T-helper 1 cell treated with Interleukin-12 subunit alpha and Interleukin-12 subunit beta and Interleukin-4 antibody, amounts not matched to agents 30 ng/mL and 1 ng/mL, for 36 hours (primary cell): Measurements from ENCODE around the gene SHCBP1. TPM values are rescaled to one million over a fixed set of nuclear protein-coding genes. Genes with fewer than 3 reads are reported as not detected.

ENCODE experiments used
- intact Hi-C: fragments of 100-400 bp; cut with micrococcal nuclease; formaldehyde crosslinking; loops from one replicate; pipeline ENCODE4 v1.15.1; 2024
- total RNA-seq: library from RNA; stranded (reverse); gene quantifications from 2 replicates; pipeline ENCODE4 v1.2.3, GENCODE V29; 2022

SHCBP1 gene
- total RNA-seq, 1 donor from 2014 or later, result 38.4 TPM

DNA sequence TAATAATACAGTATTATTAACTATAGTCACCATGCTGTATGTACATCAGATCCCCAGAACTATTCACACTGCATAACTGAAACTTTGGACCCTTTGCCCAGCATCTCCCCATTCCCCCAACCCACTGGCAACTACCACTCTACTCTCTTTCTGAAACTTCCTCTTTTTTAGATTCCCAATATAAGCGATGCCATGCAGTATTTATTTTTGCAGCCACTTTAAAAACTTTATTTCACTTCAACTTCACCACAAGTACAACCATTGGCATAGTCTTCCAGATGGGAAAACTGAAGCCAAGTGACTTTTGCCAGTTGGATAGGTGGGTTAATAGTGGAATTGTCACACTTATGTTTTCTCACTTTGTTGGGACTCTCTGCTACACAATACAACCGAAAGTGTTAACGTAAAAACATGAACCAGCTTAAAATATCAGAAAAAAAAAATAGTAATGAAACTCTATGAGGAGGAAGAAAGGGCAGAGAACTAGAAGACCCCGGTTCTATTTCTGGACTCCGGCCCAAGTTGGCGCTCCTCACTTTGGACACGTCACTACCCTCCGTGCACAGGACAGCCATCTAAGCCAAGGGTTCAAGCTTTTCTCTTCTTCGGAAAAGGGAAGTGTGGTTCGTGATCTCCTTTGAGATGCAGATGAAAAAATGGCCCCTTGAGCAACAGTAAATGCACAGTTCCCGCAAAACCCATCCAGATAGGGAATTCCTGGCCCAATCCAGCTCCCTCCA is 743 bp downstream of the SHCBP1 start:
- intact Hi-C loops, result loop anchor here (1.0 to 5.0 kb wide), 8 partner anchors 8 to 1987 kb away; partner anchors contain the start of genes C16orf87, GPT2, ITFG1 and NETO2

DNA sequence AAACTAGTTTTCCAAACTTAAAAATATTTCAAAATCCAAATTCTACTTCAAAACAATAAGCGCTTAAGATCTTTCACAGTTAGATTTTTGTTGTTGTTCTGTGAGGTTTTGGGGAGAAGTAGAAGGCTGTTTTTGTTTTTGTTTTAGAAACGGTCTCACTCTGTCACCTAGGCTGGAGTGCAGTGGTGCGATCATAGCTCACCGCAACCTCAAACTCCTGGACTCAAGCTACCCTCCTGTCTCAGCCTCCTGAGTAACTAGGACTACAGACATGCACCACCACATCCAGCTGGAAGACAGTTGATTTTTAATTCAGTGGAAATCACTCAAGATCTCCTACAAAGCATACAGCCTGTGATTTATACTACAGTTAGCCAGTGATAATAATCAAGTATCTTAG is 2.7 kb downstream of the SHCBP1 start:
- intact Hi-C loops, result no loop called here

DNA sequence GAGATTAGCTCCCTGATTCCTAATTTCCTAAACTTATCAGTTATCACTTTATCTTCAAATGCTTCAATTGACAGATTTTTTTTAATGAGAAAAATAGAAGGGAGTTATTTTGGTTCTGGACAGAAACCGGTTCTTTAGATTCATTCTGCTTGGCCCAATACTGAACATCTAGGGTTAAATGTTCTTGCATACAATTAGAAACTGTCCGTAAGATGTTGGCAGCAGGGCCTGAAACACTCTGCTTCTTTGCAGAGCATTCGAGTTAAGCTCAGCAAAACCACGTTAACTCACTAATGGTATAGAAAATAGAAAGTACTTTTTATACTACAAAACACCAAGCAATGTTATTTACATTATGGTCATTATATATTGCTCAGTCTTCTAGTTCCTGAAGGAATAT is 7.2 kb downstream of the SHCBP1 start:
- intact Hi-C loops, result no loop called here

DNA sequence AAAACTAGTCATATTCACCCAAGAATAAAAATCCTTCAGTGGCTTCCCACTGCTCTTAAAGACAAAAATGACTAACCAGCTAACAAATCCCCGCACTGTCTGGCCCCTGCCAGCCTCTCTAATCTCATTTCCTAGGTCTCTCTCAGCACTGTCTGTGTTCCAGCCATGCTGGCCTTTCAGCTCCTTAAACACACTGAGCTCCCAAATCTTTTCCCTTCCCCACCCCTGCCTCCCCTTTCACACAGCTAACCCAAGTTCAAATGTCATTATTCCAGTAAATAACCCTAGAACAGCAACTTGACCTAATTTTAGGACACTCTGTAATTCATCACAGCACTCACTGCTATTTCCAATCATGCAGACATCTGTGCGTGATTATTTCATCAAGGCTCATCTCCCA is 7.8 kb downstream of the SHCBP1 start:
- intact Hi-C loops, result no loop called here

DNA sequence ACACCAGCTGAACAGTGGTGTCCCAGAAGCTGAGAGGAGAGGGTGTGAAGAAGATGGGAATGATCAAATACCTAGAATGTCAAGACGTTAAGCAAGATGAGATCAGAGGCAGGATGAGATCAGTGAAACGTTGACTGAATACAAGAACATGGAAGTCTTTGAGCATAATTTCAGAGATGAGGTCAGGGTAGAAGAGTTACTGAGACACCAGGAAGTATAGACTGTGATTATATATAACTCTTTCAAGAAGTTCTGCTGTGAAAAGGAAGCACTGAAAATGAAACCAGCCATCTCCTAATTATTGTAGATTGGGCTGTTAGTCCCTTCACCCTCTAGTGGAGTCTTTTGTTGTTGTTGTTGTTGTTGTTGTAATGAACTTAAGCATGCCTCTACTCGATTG is 9.1 kb downstream of the SHCBP1 start:
- intact Hi-C loops, result loop anchor here (1.0 kb wide), 1 partner anchor 9 kb away; the partner anchor contains the start of gene SHCBP1

DNA sequence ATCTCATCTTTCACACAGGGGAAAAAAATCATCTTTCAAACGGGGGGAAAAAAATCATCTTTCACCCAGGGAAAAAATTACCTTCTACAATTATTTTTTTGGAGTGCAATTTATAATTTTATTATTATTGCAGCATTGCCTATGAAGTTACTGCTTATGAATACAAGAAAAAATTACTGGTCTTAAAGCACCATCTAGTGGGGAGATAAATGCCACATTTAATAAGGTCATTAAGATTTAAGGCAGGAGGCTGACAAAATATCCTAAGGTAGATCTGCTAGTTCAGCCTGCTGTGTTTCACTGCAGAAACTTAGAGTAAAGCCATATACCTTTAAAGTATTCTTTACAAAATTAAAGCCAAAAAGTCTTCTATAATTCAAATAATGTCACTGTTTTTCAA is 13.7 kb downstream of the SHCBP1 start:
- intact Hi-C loops, result no loop called here

DNA sequence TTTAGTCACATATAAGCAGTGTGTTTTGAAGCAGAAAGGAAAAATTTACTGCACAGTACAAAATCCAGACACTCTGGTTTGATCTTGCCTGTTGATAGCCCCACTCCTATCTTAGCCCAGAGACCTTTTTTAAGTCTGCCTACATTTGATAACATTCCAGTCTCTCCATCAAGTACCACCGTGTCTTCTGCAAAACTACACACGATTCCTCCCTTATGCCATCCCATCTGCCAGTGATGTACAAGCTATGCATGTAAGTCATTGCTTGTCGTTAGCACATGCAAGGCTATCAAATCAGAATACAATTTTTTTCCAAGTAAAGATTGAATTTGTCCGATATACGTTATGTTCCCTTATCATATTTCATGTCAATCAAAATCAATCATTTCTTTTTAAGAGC is 14.9 kb downstream of the SHCBP1 start:
- intact Hi-C loops, result no loop called here

DNA sequence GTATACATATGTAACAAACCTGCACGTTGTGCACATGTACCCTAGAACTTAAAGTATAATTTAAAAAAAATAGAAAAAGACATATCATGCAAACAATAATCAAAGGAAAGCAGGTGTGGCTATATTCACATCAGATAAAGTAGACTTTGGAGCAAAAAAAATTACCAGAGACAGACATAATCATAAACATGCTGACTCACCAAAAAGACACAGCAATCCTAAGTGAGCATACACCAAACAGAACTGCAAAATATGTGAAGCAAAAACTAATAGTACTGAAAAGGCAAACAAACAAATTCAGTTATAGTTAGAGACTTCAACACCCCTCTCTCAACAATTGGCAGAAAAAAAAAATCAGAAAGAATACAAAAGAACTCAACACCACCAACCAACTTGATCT is 29.9 kb downstream of the SHCBP1 start:
- intact Hi-C loops, result no loop called here

DNA sequence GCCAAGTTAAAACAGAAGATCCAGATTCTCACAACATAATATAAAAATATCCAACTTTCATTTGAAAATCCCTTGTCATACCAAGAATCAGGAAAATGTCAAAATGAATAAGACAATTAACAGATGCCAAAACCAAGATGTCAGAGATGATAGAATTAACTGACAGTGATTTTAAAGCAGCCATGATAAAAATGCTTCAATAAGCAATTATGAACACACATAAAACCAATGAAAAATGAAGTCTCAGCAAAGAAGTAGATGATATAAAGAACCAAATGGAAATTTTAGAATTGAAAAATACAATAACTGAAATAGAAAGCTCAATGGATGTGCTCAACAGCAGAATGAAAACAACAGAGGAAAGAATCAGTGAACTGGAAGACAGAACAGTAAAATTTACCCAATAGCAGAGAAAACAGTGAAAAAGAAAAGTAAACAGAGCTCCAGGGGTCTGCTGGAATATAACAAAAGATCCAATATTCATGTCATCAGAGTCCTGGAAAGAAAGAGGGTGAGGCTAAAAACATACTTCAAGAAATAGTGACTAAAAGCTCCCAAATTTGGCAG is 35.1 kb downstream of the SHCBP1 start:
- intact Hi-C loops, result no loop called here

DNA sequence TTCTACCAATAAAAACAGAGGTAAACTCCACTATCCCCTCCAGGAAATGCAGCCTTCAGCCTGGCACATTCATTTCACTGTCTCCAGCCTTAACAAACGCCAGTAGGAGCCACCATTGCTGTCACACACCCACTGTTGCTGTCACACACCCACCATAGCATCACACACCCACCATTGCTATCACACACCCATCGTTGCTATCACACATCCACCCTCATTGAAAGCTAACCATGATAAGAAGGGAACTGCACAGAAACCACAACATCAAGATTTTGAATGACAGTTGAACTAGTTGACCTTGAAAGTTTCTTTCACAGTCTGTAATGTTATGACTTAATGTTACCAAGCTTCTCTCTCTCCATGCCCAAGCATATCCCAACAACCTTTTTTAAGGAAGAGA is 38.1 kb downstream of the SHCBP1 start:
- intact Hi-C loops, result no loop called here

DNA sequence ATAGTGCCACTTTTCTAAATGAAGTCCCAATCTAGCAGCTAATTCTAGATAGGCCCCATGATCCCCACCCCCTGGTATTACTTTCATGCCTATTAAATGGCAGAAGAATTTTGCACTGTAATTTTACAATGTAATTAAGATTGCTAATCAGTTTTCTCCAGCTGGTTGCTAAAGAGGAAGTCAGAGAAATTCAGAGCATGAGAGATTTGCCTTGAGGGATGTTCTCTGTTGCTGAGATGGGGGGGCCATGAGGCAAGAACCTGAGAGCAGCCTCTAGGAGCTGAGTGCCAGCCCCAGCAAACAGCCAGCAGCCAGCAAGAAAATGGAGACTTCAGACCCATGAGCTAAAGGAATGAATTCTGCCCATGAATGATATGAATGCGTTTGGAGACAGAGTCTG is 38.9 kb downstream of the SHCBP1 start:
- intact Hi-C loops, result no loop called here

DNA sequence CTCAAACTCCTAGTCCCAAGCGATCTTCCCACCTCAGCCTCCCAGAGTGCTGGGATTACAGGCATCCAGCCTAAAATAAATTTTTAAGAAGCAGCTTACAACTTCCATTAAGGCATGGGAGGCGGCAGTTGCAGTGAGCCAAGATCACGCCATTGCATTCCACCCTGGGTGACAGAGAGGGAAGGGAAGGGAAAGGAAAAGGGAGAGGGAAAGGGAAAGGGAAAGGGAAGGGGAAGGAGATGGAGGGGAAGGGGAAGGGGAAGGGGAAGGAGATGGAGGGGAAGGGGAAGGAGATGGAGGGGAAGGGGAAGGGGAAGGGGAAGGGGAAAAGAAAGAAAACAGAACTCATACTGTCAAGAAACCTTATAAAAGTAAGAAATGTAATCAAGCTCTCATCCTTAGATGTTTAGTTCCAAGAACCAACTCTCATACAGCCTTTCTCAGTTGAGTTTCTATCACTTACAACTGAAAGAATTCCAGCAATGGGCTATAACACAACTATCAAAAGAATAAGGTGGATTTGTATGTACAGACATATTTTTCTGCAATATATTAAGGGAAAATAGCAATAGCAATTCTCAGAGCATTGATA is 43.1 kb downstream of the SHCBP1 start:
- intact Hi-C loops, result no loop called here

DNA sequence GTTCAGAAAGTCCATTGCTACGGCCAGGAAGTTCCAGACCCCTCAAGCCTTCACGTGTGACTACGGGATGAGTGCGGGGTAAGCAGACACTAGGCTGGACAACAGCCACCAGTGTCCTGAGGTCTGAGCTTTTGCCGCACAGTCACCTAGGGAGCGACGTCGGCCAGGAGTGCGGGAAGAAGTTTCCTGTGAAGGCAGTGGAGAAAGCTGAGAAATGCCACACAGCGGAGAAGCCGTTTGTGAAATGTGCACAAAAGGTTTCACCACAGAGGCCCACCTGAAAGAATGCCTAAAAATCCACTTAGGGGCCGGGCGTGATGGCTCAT is 47.4 kb downstream of the SHCBP1 start:
- intact Hi-C loops, result no loop called here

DNA sequence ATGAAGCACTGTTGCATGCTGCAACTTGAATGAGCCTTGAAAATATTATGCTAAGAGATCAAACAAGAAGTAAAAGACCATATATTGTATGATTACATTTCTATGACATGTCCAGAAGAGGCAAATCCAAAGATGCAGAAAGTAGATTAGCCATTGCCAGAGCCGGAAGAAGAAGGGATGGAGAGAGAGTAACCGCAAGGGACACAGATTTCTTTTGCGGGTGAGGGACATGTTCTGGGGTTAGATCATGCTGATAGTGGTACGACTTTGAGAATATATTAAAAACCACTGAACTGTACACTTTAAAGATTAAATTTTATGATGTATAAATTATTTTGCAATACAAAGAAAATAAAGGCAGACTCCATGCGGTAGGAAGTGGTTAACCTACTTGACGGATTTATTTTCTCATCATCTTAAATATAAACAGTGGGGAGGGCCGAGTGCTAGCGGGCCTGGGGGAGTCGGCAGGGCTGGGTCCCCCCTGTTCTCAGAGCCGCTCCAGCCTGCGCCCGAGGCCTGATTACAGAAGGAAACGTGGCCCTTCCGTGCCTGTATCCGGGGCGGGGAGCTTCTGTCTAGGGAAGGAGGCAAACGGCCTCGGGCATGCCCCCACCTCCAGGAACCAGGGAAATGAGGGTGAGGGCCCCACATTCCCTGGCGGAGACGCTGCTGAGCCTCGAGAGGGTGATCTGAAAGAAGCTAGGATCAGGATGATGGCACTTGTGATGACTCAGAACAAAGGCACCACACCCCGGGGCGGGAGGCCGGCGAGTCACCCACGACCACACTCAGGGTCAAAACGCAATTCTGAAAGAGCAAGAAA is 48.0 kb downstream of the SHCBP1 start:
- intact Hi-C loops, result no loop called here

DNA sequence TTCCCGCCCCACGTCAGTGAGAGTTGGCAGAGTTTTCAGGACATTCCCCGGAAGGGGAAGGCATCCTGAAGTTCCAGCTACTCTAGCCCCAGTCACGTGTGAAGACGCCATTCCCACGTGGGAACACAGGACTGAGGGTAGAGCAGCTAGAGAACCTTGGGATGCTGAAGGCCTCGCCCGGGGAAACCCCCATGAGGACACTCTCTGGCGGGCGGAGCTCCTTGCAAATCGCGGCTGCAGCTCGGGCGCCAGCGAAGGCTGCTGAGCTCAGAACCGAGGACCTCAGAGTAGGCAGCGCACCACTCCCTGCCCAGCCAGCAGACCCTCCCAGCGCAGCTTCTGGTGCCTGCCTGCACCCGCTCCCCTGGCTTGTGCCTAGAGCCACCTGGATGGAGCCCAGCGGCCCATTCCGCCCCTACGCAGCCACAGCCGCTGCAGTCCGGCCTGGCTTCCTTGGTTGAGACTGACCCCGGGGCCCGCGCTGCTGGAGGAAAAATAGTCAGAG is 51.9 kb downstream of the SHCBP1 start:
- intact Hi-C loops, result no loop called here

DNA sequence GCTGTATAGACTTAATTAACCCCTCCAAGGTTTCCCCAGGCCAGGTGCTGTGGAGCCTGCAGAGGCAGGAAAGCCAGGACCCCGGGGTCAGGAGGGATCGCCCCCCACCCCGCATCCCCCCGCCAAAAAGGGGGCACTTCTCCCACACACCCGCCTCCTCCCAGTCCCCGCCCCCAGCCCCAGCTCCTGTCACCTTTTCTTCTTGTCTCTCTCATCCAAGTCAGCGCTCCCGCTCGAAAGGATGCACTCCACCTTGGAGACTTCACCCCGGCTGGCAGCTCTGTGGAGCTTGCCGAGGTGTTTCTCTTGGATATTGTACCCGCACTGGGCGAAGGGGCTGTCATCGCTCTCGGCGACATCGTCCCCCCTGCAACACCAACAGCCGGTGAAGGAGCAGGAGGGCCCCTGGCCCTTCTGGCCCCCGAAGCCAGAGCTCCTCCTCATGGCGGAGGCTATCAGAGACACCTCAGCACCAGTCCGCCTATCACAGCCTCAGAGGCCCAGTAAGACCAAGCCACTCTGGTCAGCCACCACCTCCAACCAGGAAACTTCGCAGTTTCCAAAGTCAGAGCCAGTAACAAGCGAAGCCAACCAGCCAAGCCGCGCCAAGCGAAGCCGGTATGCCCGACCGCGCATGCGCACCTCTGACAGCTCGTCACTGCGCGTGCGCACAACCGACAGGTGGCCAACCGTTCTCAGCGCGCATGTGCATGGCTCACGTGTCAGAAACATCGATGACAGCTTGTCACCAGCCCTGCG is 52.5 kb downstream of the SHCBP1 start:
- intact Hi-C loops, result no loop called here

DNA sequence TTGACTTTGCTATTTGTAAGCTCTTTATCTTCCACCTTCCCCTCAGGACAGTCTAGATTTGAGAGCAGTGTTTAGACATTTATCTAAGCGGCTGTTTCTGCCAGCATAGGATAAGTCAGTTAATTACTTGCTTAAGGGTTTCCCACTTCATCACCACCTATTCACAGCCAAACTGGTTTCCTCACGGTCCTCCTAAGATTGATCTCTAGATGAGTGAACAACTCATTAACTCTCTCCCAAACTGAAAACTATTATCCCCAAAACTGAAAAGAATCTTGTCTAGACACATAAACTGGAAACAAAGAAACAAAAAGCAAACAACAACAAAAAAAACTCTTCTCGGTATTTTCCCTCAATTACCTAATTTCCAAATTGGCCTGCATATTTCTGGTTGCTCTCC is 58.2 kb downstream of the SHCBP1 start:
- intact Hi-C loops, result no loop called here

DNA sequence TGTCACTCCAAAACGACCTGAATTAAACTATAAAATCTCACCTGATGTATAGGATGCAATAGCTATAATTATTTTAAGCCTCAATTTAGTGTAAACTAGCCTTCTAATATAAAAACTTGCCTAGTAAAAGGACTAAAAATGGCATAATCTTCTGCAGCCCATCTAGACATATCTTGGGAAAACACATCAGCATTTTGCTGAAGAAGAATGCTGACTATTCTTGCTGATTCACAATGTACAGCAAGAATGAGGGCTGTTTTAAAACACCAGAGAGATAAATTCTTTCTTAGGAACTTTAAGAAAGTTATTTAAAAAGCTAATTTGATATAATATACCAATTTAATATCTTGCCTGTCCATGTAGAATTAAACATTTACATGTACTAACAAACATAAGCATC is 63.2 kb downstream of the SHCBP1 start:
- intact Hi-C loops, result no loop called here

DNA sequence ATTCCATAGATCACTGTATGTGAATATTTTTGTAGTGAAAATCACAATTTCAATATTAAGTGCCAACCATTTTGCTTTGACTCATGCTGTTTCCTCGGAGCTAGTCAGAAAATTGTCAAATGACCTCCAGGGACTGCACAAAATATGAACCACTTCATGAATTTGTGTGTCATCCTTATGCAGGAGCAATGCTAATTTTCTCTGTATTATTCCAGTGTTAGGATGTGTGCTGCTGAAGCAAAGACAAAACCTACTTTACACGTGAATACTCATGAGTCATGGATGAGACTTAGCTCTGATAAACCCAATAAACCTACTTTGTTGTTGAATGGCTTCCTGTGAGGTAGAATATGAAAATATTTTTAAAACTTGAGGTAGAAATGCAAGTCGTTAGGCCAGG is 65.2 kb downstream of the SHCBP1 start:
- intact Hi-C loops, result no loop called here

DNA sequence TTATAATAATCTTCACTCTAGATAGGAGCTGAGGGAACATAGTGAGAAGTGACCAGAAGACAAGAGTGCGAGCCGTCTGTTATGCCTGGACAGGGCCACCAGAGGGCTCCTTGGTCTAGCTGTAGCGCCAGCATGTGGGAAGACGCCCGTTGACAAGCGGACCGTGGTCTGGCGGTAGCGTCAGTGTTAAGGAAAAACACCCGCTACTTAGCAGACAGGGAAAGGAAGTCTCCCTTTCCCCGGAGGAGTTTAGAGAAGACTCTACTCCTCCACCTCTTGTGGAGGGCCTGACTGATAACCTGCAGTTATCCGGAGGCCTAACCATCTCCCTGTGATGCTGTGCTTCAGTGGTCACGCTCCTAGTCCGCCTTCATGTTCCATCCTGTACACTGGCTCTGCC is 66.7 kb downstream of the SHCBP1 start:
- intact Hi-C loops, result loop anchor here (1.0 kb wide), 2 partner anchors 135 to 1611 kb away; partner anchors contain the start of genes ORC6 and VPS35

DNA sequence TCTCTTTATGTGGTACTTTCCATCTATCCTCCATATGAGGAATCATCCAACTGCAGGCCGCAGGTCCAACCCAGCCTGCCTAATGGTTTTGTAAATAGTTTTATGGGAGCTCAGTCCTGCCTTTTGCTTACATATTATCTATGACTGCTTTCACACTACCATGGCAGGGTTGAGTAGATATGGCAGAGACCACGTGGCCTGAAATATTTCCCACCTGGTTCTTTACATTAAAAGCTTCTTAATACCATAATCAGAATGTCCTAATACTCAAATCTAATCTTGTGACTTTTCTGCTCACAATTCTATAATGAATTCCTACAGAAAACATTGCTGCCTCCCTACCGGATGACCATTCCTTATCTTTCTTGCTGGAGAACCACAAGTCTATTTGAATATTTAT is 71.7 kb downstream of the SHCBP1 start:
- intact Hi-C loops, result no loop called here
